ENCODE results near the gene SNHG17.
A peak's percentile ranks its signal among the peaks of the same experiment; 100 is the strongest.
"Not testable (repeated sequence)": the region's sequence is repeated elsewhere in the genome, so short reads cannot be mapped to it uniquely, and the experiment has no call there.

The SNHG17 gene

DNA sequence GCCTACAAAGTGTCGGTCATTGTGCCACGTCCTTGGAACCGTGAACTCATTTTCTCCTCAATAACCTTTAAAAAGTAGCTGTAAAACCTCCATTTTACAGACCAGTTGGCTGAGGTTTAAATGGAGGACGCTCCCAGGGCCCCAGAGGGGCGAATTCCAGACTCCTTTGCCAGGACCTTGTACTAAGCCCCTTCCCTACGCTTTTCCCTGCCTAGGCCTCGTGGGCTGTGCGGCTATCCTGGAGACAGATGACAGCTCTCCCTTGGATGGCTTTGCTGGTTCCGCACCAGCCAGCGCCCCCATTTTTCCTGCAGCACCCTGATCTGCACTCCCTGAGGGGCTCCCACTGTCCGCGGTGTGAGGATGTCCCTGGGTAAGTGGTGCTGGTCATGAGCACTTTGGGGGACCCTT lies 12.1 kb upstream of the SNHG17 start:
- no peak for DNase-seq

DNA sequence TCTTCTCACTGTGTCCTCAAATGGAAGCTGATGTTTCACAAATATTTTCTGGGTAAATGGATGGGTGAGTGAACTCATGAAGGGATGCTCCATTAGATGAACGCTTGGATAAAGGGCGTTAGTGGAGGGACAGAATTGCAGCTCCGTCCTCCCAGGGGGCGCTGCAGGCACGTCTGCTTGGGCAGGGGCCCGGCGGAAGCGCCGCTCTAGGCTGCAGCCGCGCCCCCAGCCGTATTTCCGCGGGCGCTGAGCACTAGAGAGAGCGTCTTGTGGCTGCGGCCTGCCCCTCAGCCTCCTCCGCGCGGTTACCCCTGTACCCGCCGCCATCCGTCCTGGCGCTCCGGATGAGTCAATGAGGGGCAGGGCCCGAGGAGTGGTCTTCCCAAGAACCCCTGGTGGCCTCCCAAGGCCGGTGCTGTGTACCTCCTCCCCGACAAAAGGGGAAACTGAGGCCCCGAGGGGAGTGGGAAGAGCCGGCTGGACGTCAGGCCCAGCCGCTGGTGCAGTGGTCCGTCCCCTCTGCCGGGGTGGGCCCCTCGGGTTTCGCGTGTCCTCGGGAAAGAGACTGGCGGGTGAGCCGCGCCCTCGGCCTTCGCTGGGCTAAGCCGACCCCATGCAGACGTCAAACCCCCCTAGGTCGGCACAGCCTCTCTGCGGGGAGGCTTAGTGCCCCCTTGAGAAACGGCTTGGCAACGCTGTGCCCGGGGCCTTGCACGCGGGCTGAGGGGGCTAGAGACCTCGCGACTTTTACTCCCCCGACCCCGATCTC lies 11.5 kb upstream of the SNHG17 start:
- DNase-seq, result peak; percentile 94

DNA sequence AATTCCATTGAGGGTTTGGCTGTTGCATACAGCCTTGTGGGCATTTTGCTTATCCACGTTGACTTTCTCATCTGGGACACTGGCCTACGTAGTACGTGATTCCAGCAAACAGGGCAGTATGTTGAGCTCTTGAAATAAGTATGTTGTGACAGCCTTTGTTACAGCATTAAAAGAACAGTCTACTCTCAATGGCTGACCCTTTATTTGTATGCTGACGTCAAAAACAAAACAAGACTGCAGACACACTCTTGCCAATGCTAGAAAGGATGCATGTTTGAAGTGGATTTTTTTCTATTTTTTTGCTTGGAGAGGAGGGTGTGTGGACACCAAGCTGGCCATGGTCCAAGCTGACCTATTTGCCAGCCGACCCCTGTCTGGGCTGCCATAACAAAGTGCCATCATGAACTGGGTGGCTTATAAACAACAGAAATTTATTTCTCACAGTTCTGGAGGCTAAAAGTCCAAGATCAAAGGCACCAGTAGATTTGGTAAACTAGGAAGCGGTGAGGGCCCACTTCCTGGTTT lies 10.8 kb upstream of the SNHG17 start:
- DNase-seq, result no peak

DNA sequence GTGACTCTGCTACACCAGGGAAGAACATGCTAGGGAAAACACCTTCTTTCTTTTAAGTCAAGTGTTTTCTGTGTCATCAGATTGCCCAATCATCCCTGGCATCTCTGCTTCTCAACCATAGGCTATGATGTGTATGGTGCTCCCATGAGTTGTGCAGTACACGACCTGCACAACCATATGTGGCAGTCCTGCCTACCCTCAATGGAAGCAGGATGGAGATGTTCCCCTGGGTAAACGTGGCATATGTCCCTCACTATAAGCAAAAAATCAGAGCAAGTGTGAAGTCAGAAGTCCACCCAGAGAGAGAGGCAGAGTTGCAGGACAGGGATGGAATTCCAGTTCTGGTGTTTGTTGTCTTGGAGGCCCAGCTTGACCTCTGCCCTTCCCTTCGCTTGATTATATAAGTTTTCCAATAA lies 10.3 kb upstream of the SNHG17 start:
- DNase-seq, result no peak

DNA sequence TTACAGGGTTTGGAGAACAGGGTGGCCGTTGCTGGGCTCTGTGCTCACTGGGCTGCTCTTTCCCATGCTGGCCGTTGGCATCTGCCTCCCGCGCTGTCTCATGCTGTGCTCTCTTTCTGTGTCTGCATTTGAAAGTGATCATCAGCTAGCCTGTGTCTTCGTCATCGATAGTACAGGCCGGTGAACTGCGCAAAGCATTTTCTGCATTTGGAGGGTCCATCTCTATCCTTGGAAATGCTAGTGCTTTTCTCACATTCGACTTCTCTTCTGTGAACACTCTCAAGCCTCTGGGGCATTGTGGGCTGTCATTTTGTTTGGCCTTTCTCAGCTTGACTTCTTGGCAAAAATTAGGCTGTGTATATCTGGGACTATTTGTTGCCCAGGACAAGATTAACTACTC lies 6.8 kb upstream of the SNHG17 start:
- DNase-seq, result peak; percentile 36

DNA sequence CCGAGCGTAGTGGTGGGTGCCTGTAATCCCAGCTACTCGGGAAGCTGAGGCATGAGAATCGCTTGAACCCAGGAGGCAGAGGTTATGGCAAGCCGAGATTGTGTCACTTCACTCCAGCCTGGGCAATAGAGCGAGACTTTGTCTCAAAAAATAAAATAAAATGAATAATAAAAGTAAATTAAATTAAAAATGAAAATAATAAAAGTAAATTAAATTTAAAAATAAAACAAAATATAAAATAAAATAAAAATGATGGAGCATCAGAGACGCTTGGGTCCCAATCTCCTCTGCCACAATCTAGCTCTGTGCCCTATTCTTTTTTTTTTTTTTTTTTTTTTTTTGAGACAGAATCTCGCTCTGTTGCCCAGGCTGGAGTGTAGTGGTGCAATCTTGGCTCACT lies 6.0 kb upstream of the SNHG17 start:
- not testable (repeated sequence) for DNase-seq

DNA sequence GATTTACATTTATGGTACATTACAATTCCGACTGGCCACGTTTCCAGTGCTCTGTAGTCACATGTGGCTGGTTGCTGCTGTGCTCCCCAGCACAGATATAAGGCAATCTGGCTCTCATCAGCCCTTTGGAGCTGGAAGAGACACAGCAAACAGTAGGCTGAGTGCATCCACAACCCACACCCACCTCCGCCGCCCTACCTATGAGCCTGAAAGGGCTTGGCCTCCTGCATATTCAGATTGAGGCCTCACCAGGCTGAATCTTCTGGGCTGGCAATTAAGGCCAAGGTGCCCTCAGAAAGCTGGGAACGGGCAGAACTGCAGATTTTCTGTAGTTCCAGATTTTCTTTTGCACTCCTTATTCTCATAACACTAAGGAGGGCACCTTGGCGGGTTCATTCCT lies 2.7 kb upstream of the SNHG17 start:
- no peak for DNase-seq

DNA sequence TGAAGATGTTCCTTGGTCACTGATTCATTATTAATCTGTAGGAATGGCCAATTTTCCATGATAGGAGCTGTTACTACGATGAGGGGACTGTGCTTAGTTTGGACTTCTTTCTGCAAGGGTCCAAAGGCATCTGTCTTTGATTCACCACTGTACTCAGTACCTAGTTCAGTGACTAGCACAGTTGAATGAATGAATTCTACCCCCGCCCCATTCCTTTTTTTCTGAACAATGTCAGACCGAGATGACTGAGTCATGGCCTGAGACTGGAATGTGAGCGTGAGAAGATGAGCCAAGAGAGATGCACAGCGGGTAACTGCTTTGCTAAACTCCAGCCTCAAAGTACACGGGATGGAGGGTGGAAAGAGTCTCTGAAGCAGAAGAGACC lies 419 bp upstream of the SNHG17 start:
- DNase-seq, result no peak

DNA sequence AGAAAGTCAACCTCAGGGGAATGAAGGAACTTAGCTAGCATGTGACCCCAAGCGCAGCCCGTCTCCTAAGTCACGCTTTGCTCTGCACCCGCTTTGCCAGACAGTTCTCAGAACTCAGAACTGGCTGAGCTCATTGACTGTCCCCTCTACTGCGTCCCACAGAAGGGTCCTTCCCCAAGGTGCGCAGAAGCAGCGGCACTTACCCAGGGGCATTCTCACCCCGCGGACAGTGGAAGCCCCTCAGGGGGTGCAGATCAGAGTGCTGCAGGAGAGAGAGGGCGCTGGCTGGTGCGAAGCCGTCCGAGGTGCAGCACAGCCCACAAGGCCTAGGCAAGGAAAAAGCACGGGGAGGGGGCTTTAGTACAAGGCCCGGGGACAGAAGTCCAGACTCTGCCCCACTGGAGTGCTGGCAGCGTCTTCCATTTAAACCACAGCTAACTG lies 807 bp downstream of the SNHG17 start:
- DNase-seq, result peak; percentile 45

DNA sequence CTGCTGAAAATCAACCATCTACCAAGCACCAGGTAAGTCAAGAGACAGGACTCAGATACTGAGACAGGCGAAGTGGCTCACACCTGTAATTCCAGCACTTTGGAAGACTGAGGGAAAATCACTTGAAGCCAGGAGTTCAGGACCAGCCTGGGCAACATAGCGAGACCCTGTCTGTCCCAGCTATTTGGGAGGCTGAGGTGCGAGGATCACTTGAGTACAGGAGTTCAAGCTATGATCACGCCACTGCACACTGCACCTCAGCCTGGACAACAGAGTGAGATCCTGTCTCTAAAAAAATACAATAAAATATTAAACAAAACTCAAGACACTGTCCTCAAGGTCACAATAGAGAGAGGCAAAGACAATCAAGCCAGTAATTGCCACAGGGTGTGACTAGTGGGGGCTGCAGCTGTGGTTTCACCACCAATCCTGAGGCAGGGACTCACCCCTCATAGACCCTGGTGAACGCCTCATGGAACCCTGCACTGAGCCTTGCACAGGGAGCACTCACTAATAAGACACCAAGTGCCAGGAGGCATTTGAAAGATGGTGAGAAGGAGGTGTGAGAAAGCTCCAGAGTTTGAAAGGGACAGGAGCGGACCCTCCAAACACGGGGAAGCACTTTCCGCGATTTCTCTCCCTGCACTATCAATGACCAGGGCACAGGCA lies 1.7 kb downstream of the SNHG17 start:
- no peak for DNase-seq

DNA sequence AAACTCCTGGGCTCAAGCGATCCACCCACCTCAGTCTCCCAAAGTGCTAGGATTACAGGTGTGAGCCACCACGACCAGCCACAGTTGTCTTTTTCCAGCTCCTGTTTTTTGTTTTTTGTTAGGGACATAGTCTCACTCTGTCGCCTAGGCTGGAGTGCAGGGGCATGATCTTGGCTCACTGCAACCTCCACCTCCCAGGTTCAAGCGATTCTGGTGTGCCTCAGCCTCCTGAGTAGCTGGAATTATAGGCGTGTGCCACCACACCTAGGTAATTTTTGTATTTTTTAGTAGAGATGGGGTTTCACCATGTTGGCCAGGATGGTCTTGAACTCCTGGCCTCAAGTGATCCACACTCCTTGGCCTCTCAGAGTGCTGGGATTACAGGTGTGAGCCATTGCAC lies 2.3 kb downstream of the SNHG17 start:
- not testable (repeated sequence) for DNase-seq

DNA sequence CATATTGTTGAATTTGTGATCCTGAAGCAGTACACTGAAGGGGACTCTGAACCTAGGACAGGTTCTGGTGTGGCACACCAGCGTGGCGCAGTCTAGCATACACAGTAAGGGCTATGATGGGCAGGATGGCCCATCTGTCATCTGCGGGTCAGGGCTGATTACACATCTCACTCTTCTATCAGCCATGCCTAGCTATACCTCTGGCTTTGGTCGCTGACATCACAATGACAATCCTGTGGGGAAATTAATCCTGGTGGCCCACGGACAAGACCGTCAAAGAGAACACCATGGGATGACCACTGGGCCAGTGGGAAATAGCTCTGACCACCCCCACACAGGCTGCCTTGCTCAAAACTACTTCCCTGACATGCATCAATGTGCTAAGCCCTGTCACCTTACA lies 2.8 kb downstream of the SNHG17 start:
- DNase-seq, result no peak

DNA sequence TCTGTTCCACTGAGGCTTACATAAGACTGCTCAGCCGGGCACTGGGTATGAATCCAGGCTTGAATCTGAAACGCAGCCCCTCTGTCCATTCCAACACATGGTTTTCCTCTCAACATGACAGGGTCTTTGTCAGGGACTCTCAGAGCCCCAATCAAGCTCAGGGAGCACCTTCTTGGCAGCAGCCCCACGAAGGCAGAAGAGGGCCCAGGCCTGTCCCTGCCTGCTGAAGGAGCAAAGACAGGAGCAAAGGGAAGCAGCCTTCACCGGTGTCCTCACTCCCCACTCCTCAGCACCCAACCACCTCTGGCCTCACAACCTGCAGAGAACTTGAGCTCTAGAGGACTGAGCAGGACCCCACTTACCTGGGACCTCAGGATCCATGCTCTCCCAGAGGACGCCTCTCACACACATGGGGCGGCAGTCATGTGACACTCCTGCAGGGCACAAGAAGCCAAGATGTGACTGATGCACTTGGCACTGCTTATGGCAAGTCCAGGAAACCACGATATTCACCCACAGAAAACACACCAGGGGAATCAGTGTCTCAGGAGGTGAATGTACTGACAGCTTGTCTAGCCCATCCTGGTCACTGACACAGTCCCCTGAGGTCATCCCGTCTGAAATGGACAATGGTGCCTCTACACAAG lies 4.3 kb downstream of the SNHG17 start:
- DNase-seq, result no peak

DNA sequence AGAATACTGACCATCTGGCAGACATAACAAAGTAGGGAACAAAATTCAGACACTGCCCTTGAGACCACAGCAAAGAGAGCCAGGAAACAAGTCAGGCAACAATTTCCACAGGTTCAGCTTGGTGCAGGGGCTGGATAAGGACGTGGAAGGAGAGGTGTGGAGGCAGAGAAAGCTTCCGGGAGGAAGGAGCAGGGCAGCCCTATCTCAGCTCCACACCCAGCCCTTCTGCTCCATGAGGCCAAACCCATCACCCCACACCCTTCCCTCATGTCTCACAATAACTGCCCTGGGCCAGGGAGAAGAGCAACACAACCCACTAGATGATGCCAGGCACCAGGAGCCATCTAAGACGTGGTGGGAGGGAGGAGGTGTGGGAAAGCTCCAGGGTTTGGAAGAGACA lies 5.8 kb downstream of the SNHG17 start:
- DNase-seq, result no peak

DNA sequence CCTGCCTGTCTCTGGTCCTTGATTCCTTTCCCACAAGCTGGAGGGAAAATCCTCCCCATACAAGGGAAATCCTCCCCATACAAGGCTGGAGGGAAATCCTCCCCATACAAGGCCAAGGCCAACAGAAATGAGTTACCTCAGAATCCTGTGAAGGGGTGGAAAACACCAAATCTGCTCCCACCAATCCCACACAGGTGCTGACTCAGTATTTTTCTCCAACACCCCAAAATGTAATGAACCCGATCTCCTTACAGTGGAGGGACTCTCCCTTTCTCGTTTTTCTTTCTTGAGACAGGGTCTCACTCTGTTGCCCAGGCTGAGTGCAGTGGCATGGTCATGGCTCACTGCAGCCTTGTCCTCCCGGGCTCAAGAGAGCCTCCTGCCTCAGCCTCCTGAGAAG lies 6.3 kb downstream of the SNHG17 start:
- DNase-seq, result no peak

DNA sequence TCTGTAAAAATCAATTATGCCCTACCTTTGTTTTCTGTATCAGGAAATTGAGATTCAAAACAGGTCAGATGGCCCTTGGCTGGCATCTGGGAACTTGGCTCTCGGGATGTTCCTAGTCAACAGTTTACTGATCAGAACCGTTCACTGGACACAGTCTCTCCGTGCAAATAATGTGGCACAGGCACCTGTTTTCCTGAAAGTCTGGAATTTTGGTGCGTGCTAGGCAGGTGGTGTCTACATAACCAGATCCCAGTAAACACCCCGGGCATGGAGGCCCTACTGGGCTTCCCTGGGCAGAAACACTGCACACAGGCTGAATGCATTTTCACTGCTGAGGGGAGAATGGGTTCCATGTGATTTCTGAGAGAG lies 7.5 kb downstream of the SNHG17 start:
- DNase-seq, result no peak

DNA sequence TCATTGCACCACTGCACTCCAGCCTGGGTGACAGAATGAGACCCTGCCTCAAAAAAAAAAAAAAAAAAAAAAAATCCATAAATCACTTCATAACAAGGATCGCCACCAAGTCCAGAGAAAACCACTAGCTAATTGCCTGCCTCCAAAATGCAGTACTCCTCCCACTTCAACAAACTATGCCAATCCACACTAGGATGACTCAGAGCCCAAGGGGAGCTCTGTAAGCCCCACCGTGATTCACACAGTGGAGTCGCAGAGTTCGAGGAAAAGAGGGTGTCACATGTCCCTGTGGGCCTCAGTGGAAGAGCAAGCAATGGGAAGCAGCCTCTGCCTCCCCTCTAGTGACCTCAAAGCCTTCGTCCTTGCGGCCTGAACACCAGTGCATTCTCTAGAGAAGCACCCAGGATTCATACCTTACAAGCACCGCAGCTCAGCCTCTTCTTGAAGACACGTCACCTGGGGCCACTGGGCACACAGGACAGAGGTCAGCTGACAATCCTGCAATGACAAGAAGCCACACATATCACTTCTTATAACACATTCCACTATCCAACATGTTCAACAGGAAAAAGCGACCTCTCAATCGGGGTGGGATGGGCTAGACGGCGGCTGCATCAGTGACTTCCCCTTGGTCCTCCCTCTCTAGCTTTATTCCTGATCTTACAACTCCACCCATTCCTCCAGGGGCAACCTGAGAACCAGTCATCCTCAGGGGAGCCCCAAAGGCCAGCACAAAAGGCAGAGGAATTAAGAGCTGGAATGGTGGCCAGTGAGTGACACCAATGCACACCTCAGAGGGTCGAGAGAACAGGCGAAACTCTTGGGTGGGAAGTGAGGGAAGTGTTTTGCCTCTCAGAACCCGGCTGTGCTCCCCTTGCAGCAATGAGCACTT lies 8.9 kb downstream of the SNHG17 start:
- DNase-seq, result no peak

DNA sequence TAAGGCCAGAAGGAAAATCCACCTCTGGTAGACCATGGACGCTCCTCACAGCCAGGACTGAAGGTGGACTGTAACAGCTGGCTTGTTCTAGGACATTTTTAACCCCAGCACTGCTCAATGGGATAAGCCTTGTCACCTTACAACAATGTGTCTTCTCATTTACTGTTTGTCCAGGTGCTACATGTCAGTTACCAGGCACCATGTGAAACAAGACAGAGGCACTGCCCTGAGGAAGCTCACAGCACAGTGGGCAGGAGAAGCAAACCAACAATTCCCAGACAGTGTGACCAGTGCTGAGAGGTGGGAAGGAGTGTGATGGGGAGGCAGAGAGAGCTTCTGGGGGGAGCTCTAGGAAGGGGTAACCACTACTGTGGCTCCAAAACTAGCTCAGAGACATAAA lies 10.7 kb downstream of the SNHG17 start:
- no peak for DNase-seq

DNA sequence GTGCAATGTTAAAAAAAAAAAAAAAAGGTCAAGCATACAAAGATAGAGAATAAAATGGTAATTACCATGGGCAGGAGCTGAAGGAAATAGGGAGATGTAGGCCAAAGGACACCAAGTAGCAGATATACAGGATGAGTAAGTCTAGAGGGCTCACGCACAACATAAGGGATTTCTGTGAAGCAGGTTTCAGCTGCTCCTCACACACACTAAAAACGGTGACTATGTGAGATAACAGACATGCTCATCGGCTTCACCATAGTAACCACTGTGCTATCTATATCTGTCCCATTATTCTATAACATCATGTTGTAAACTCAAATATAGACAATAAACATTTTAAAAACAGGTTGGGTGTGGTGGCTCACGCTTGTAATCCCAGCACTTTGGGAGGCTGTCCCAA lies 11.6 kb downstream of the SNHG17 start:
- no peak for DNase-seq

DNA sequence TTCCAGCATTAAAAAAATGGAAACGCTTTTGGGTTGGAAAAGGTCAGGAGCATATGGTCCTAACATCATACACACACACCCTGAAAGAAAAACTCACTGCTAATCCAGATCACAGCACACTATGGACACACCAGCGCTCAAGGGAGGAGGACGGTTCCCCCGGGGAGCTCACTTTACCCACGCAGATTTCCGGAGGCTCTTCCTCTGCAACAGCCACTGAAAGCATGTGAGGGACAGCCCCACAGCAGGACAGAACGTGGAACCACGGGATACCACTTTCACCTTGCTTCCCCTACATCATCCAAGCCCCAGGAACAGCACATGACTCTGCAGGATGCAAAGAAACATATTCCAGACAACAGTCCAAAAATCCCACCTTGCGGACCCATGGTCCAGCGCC lies 13.2 kb downstream of the SNHG17 start:
- DNase-seq, result no peak

DNA sequence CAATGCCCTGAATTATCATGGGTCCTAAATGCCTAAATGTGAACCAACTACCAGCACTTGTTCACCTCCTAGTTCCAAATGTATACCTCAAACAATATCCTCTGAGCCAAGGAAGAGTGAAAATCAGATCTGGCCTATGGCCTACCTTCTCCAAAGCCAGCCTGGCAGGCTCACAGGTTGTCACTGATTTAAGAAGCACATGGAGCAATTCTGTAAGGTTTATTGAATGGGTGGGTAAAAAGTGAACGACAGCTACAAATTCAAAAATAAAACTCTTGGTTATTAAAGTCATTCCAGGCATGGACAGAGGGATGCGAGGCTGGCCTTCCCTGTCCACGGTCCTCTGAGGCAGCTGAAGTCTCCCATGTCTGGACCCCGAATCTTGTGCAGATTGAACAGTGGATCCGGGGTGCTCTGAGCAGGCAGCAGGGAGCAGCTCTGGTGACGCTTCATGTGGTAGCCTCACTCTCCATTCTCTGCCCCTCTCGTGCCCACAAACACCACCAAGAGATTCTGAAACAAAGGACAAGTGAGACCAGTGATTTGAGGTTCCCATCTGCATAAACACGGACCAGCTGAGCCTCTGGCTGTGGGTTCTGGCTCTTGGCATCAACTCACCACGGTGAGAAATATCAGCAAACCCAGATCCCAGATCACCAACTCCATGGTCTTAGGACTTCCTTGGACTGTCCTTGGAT lies 14.6 kb downstream of the SNHG17 start:
- DNase-seq, result no peak

DNA sequence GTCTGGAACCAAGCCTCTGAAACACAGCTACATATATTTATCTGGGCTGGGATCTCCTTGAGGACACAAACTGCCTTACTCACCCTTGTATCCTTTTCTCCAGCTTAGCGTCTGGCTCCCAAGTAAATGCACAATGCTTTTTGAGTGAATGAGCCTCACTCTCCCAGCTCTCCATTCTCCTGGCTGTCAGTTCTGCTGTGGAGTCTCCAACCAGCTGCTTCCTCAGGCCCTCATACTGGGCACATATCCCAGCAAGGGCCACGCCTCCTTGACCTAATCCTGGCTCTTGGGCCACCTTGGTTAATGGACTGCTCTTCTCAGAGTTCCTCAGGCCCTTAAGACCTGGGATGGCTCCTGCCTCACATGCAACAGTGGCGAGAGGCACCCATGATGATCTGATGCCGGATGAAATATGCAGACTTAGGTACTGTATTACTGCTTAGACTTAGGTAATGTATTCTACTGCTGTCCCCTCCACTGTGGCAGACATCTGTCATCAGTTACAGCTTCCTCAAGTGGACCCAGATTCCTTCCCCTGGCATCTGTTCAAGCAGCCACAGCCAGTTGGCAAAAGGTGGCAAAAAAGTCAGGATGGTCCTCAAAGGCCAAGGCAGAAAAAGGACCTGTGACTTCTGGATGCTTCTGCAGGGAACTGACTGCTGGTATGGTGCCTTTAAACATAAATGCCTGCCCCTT lies 16.5 kb downstream of the SNHG17 start:
- DNase-seq, result no peak

Measured in NCI-H146 (cell line).